ENCODE measurements around the gene MTERF1. TPM values are rescaled to one million over a fixed set of nuclear protein-coding genes. Genes with fewer than 3 reads are reported as not detected.

MTERF1 gene
- total RNA-seq, 2 donors from 2014 or later = 15.4 to 20.3 TPM

DNA sequence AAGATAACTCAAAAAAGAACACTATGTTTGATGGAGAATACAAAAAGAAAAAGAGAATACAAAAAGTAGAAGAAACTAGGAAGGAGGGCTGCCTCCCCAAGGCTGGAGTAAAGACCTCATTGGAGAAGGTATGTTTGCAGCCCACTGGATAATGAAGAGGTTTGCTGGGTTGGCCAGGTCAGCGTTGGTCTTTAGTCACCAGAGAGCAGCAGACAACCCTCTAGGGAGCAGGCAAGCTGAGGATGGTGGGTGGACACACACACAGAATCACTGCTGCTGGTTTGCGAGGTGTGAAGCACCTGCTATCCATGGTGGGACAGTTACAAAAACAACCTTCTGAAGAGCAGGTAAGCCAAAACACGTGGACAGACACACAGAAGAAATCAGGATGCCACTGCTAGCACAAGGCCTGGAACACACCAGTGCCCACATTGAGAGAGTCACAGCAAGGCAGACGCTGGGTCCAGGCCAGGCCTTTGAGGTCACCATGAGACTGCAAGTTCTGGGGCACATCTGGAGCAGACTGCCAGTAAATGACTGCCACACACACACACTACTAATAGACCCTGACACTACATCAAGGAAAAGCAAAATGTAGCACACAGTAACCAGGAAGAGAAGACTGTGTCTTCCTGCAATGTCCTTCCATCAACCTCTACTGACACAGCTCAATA is 43.0 kb downstream of the MTERF1 start:
- Mint-ChIP-seq H3K4me1 (peaks cover 4% of the 10 kb centered on the region), H3K27me3 (no peaks in the 10 kb centered on the region), H3K4me3 (no peak overlapping the region), H3K36me3 (ENCODE audit: low read depth) (no peaks in the 10 kb centered on the region), H3K27ac (no peak overlapping the region)
- no peak for ATAC-seq
- DNase-seq = no peak
- H3K9me3 ChIP-seq (ENCODE audit: control insufficient read depth, low read length, poor library complexity, severe bottlenecking) = no peaks in the 10 kb centered on the region

DNA sequence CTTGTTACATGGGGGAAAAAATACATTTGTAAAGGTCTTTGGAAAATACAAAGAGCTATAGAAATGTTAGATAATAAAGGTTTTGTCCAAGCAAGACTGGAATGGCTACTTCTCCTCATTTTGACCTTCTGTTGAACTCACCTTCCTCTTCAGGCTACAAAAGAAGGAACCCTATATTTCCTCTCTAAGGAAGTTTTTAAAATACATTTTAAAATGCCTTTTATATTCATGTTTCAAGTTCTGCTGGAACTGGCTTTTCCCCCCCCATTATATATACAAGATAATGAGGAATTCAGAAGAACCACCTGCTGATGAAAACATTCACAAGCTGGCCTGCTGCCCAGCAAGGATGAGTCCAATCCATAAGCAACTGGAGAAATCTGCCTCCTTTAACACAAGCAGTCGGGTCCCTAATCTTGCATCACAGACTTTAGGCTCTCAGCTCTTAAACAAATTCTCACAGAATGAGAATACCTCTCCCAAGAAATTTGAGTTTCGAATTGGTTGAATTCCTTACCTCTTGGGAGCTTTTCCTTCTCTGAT is 44.6 kb downstream of the MTERF1 start:
- no peak for DNase-seq
- H3K27ac Mint-ChIP-seq = no peak overlapping the region
- ATAC-seq = no peak
- no peaks in the 10 kb centered on the region for H3K9me3 ChIP-seq (ENCODE audit: control insufficient read depth, low read length, poor library complexity, severe bottlenecking)
- H3K4me1 Mint-ChIP-seq = peaks cover 4% of the 10 kb centered on the region
- H3K27me3 Mint-ChIP-seq = no peaks in the 10 kb centered on the region
- H3K4me3 Mint-ChIP-seq = no peak overlapping the region
- H3K36me3 Mint-ChIP-seq (ENCODE audit: low read depth) = no peaks in the 10 kb centered on the region

DNA sequence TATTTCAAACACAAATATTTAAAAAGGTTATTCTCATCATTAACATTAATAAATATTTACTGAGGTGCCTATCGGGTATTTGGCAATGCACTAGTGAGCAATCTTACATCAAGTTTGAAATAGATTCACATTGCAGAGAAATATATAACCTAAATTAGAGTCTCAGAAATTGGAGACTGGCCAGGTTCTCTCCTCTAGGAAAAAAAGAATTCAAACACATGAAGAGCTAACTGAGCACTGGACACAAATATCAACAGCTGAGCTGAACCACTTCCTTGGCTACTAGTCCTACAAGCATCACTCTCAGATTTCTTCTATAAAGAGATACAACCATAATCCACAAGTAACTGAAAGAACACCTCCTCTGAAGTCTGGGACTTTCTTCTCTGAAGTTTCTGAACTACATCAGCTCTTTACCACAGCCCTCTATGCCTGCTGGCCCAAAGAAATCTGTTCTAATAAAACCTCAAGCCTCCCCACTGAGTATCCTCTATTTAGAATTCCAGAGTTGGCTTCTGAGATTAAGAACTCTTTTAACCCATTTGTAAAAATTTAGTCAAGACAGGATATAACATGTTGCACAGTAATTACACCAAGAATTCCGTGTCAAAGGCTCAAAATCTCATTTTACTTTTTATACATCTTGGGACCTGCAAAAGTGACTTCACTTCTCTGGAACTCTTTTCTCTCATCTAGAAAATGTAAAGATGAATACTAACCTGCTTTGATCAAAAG is 45.2 kb downstream of the MTERF1 start:
- no peak overlapping the region for H3K27ac Mint-ChIP-seq

DNA sequence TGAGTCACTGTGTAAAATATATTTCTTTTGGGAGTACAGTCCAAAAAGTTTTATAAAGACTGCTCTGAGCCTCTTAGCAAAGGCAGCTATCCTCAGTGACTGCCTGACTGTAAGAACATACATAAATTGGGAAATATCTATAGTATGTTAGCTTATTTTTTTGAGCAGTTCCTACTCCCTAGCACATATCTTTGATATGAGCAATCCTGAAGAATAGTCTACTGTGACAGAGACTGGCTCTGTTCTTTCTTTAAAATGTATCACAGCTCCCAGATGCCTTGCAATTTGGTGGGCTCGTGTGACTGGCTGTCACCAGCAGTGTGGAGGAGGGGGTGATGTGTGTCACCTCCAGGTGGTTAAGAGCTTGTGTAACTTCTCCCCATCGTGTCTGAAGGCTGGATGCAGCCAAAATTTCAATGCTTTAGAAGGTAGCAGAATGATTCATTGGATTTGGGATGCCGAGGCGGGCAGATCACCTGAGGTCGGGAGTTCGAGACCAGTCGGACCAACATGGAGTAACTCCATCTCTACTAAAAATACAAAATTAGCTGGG is 47.9 kb downstream of the MTERF1 start:
- no peak for DNase-seq

More for the DNA sequence above, 45.2 kb downstream of the MTERF1 start:
- Mint-ChIP-seq H3K4me3 (no peak overlapping the region), H3K36me3 (ENCODE audit: low read depth) (no peaks in the 10 kb centered on the region), H3K27me3 (no peaks in the 10 kb centered on the region), H3K4me1 (peaks cover 4% of the 10 kb centered on the region)
- no peak for DNase-seq
- no peaks in the 10 kb centered on the region for H3K9me3 ChIP-seq (ENCODE audit: control insufficient read depth, low read length, poor library complexity, severe bottlenecking)
- no peak for ATAC-seq

DNA sequence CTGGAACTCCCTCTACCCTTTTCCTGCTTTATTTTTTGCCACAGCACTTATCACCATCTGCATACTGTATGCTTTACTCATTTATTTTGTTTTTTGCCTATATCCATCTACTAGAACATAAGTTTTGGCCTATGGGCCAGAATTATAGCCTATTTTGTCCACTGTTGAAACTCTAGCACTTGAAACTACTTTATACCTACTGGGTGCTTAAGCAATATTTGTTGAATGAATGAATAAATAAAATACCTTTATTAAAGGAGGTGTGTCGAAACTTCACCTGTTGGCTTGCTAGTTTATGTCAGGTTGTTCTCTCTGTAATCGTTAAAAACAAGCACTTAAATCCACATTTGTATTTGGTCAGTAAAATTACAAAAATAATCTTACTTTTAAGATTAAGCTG is 53.3 kb downstream of the MTERF1 start:
- Mint-ChIP-seq H3K27me3 (no peaks in the 10 kb centered on the region), H3K4me3 (no peak overlapping the region), H3K27ac (no peak overlapping the region), H3K36me3 (ENCODE audit: low read depth) (peaks cover 4% of the 10 kb centered on the region), H3K4me1 (peaks cover 2% of the 10 kb centered on the region)
- no peak for ATAC-seq
- DNase-seq = no peak
- no peaks in the 10 kb centered on the region for H3K9me3 ChIP-seq (ENCODE audit: control insufficient read depth, low read length, poor library complexity, severe bottlenecking)

More for the DNA sequence above, 47.9 kb downstream of the MTERF1 start:
- H3K27ac Mint-ChIP-seq = no peak overlapping the region
- H3K9me3 ChIP-seq (ENCODE audit: control insufficient read depth, low read length, poor library complexity, severe bottlenecking) = no peaks in the 10 kb centered on the region
- H3K4me3 Mint-ChIP-seq = no peak overlapping the region
- H3K27me3 Mint-ChIP-seq = no peaks in the 10 kb centered on the region
- peaks cover 6% of the 10 kb centered on the region for H3K4me1 Mint-ChIP-seq
- H3K36me3 Mint-ChIP-seq (ENCODE audit: low read depth) = no peaks in the 10 kb centered on the region
- no peak for ATAC-seq

DNA sequence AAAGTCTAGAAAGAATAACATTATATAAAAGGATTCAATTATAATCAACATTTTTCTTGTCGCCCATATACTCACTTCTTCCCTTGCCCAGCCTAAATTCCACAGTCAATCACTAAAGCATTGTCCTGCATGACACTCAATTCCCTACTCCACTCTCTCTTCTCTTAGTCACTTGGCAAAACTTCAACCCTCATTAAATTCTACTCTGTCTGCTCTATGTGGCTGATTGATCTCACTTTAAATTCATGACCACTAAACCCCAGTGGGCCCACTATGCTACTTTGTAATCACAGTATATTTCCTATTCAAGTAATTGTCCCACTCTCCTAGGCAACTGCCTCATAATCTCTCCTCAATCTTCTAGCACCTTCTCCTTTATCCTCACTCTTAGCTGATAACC is 54.1 kb downstream of the MTERF1 start:
- H3K27me3 Mint-ChIP-seq = no peaks in the 10 kb centered on the region
- peaks cover 2% of the 10 kb centered on the region for H3K4me1 Mint-ChIP-seq
- ATAC-seq = no peak

DNA sequence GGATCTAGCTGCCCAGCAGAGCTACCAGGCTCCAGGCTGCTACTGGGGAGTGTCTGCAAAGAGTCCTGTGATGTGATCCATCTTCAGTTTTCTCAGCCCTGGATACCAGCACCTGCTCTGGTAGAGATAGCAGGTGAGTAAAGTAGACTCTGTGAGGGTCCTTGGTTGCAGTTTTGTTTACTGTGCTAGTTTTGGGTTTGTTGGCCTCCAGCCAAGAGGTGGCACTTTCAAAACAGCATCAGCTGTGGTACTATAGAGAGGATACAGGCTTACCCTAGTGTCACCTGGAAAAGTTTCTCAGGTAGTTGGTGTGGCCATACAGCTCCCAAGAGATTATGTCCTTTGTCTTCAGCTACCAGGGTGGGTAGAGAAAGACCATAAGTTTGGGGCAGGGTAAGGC is 56.3 kb downstream of the MTERF1 start:
- no peak for ATAC-seq
- H3K27me3 Mint-ChIP-seq = no peaks in the 10 kb centered on the region
- H3K4me1 Mint-ChIP-seq = no peaks in the 10 kb centered on the region
- no peak overlapping the region for H3K4me3 Mint-ChIP-seq
- H3K36me3 Mint-ChIP-seq (ENCODE audit: low read depth) = peaks cover 4% of the 10 kb centered on the region
- no peak for DNase-seq
- H3K27ac Mint-ChIP-seq = no peak overlapping the region
- H3K9me3 ChIP-seq (ENCODE audit: control insufficient read depth, low read length, poor library complexity, severe bottlenecking) = no peaks in the 10 kb centered on the region

More for the DNA sequence above, 54.1 kb downstream of the MTERF1 start:
- no peaks in the 10 kb centered on the region for H3K9me3 ChIP-seq (ENCODE audit: control insufficient read depth, low read length, poor library complexity, severe bottlenecking)
- no peak for DNase-seq
- no peak overlapping the region for H3K27ac Mint-ChIP-seq
- H3K4me3 Mint-ChIP-seq = no peak overlapping the region
- H3K36me3 Mint-ChIP-seq (ENCODE audit: low read depth) = peaks cover 4% of the 10 kb centered on the region

Other genes starting within 250 kb of the MTERF1 start
- 10 to 100 TPM; 70.3 to 74.3 TPM for gene AKAP9, start 60.2 kb upstream of the MTERF1 start, total RNA-seq